HEK293 (cell line): ENCODE measurements around the gene CLCNKB.

ENCODE experiments used
- GFI1B ChIP-seq: fragments of 450-650 bp; formaldehyde crosslinking; IDR thresholded peaks from 2 replicates; pipeline ENCODE4 v1.5.1; 2016; ENCODE audit warnings: missing biosample characterization, missing genetic modification characterization
- SCRT1 ChIP-seq: fragments of 450-650 bp; formaldehyde crosslinking; IDR thresholded peaks from 2 replicates; pipeline ENCODE4 v1.5.1; 2016; ENCODE audit warnings: missing biosample characterization, missing genetic modification characterization, borderline replicate concordance
- SETDB1 ChIP-seq: IDR thresholded peaks from one replicate; pipeline ENCODE4 v1.6.1; 2017; ENCODE audit warnings: mild to moderate bottlenecking, low read length, moderate library complexity, mixed read lengths; ENCODE audit not compliant: insufficient read length
- SP7 ChIP-seq: fragments of 450-650 bp; formaldehyde crosslinking; IDR thresholded peaks from 2 replicates; pipeline ENCODE4 v1.5.1; 2016; ENCODE audit warnings: missing biosample characterization, missing genetic modification characterization
- WT1 ChIP-seq: fragments of 450-650 bp; formaldehyde crosslinking; IDR thresholded peaks from 2 replicates; pipeline ENCODE4 v1.5.1; 2016; ENCODE audit warnings: missing biosample characterization, missing genetic modification characterization
- ZBTB8A ChIP-seq: fragments of 450-650 bp; formaldehyde crosslinking; IDR thresholded peaks from 2 replicates; pipeline ENCODE4 v1.5.1; 2016; ENCODE audit warnings: missing biosample characterization, missing genetic modification characterization
- ZFP3 ChIP-seq: fragments of 450-650 bp; formaldehyde crosslinking; IDR thresholded peaks from 2 replicates; pipeline ENCODE4 v1.5.1; 2016; ENCODE audit warnings: low read depth, missing biosample characterization, missing genetic modification characterization
- ZFP41 ChIP-seq: fragments of 450-650 bp; formaldehyde crosslinking; IDR thresholded peaks from 2 replicates; pipeline ENCODE4 v1.5.1; 2016; ENCODE audit warnings: missing biosample characterization, missing genetic modification characterization, borderline replicate concordance
- ZFP69B ChIP-seq: fragments of 450-650 bp; formaldehyde crosslinking; IDR thresholded peaks from 2 replicates; pipeline ENCODE4 v1.5.1; 2016; ENCODE audit warnings: missing biosample characterization, missing genetic modification characterization
- ZNF140 ChIP-seq: fragments of 450-650 bp; formaldehyde crosslinking; IDR thresholded peaks from 2 replicates; pipeline ENCODE4 v1.5.1; 2016; ENCODE audit warnings: missing biosample characterization, missing genetic modification characterization
- ZNF175 ChIP-seq: fragments of 450-650 bp; formaldehyde crosslinking; IDR thresholded peaks from 2 replicates; pipeline ENCODE4 v1.5.1; 2016; ENCODE audit warnings: missing biosample characterization, missing genetic modification characterization
- ZNF26 ChIP-seq: fragments of 450-650 bp; formaldehyde crosslinking; IDR thresholded peaks from 2 replicates; pipeline ENCODE4 v1.5.1; 2016; ENCODE audit warnings: missing biosample characterization, missing genetic modification characterization
- ZNF416 ChIP-seq: fragments of 450-650 bp; formaldehyde crosslinking; IDR thresholded peaks from 2 replicates; pipeline ENCODE4 v1.5.1; 2016; ENCODE audit warnings: missing biosample characterization, missing genetic modification characterization
- ZNF501 ChIP-seq: fragments of 450-650 bp; formaldehyde crosslinking; IDR thresholded peaks from 2 replicates; pipeline ENCODE4 v1.5.1; 2016; ENCODE audit warnings: missing biosample characterization, missing genetic modification characterization
- ZNF510 ChIP-seq: fragments of 450-650 bp; formaldehyde crosslinking; IDR thresholded peaks from 2 replicates; pipeline ENCODE4 v1.5.1; 2018; ENCODE audit warnings: mild to moderate bottlenecking, missing genetic modification characterization, missing biosample characterization; ENCODE audit not compliant: insufficient replicate concordance
- ZNF518A ChIP-seq: fragments of 450-650 bp; formaldehyde crosslinking; conservative IDR thresholded peaks from 2 replicates; pipeline ENCODE4 v1.5.1; 2016; ENCODE audit warnings: low read depth, missing biosample characterization, missing genetic modification characterization
- ZNF561 ChIP-seq: fragments of 450-650 bp; IDR thresholded peaks from 2 replicates; pipeline ENCODE4 v1.5.1; 2018; ENCODE audit warnings: missing biosample characterization, missing genetic modification characterization, borderline replicate concordance
- ZNF600 ChIP-seq: fragments of 450-650 bp; formaldehyde crosslinking; IDR thresholded peaks from 2 replicates; pipeline ENCODE4 v1.5.1; 2016; ENCODE audit warnings: missing biosample characterization, missing genetic modification characterization
- ZNF621 ChIP-seq: fragments of 450-650 bp; formaldehyde crosslinking; IDR thresholded peaks from 2 replicates; pipeline ENCODE4 v1.5.1; 2017; ENCODE audit warnings: missing biosample characterization, missing genetic modification characterization
- ZNF658 ChIP-seq: fragments of 450-650 bp; formaldehyde crosslinking; IDR thresholded peaks from 2 replicates; pipeline ENCODE4; 2016; ENCODE audit warnings: missing biosample characterization, missing genetic modification characterization
- ZNF660 ChIP-seq: fragments of 450-650 bp; IDR thresholded peaks from 2 replicates; pipeline ENCODE4 v1.5.1; 2018; ENCODE audit warnings: missing biosample characterization, mild to moderate bottlenecking, missing genetic modification characterization
- ZNF677 ChIP-seq: fragments of 450-650 bp; IDR thresholded peaks from 2 replicates; pipeline ENCODE4 v1.5.0; 2018; ENCODE audit warnings: missing biosample characterization, mild to moderate bottlenecking, missing genetic modification characterization, moderate library complexity
- ZNF707 ChIP-seq: fragments of 450-650 bp; formaldehyde crosslinking; IDR thresholded peaks from 2 replicates; pipeline ENCODE4 v1.5.1; 2016; ENCODE audit warnings: missing biosample characterization, missing genetic modification characterization
- ZNF777 ChIP-seq: fragments of 450-650 bp; formaldehyde crosslinking; IDR thresholded peaks from 2 replicates; pipeline ENCODE4 v1.5.1; 2017; ENCODE audit warnings: missing biosample characterization, missing genetic modification characterization, borderline replicate concordance
- ZNF837 ChIP-seq: fragments of 450-650 bp; formaldehyde crosslinking; IDR thresholded peaks from 2 replicates; pipeline ENCODE4 v1.5.1; 2016; ENCODE audit warnings: missing biosample characterization, missing genetic modification characterization
- ZSCAN5A ChIP-seq: fragments of 450-650 bp; formaldehyde crosslinking; IDR thresholded peaks from 2 replicates; pipeline ENCODE4 v1.5.1; 2016; ENCODE audit warnings: missing biosample characterization, missing genetic modification characterization
- TF ChIP-seq, protein P1 (sequence below): fragments of 450-650 bp; formaldehyde crosslinking; IDR thresholded peaks from 2 replicates; pipeline ENCODE4 v1.5.1; 2016; ENCODE audit warnings: missing biosample characterization, missing genetic modification characterization
- TF ChIP-seq, protein P2 (sequence below): fragments of 450-650 bp; formaldehyde crosslinking; optimal IDR thresholded peaks from 2 replicates; pipeline ENCODE3; 2016; ENCODE audit warnings: missing biosample characterization, mild to moderate bottlenecking, missing genetic modification characterization
- TF ChIP-seq, protein P3 (sequence below): fragments of 450-650 bp; formaldehyde crosslinking; IDR thresholded peaks from 2 replicates; pipeline ENCODE4 v1.5.1; 2016; ENCODE audit warnings: missing biosample characterization, missing genetic modification characterization

The CLCNKB gene

GRCh38 chr1:16073490-16074119, 30.0 kb downstream of the CLCNKB start, which contains the start of gene FAM131C (continued):
- TF ChIP-seq, protein P1, sequence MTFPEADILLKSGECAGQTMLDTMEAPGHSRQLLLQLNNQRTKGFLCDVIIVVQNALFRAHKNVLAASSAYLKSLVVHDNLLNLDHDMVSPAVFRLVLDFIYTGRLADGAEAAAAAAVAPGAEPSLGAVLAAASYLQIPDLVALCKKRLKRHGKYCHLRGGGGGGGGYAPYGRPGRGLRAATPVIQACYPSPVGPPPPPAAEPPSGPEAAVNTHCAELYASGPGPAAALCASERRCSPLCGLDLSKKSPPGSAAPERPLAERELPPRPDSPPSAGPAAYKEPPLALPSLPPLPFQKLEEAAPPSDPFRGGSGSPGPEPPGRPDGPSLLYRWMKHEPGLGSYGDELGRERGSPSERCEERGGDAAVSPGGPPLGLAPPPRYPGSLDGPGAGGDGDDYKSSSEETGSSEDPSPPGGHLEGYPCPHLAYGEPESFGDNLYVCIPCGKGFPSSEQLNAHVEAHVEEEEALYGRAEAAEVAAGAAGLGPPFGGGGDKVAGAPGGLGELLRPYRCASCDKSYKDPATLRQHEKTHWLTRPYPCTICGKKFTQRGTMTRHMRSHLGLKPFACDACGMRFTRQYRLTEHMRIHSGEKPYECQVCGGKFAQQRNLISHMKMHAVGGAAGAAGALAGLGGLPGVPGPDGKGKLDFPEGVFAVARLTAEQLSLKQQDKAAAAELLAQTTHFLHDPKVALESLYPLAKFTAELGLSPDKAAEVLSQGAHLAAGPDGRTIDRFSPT (tag by site-specific recombination), result 0 out of 2 replicates have a peak, but pooled peaks have one; percentile 19
- TF ChIP-seq ZNF416 (tag by site-specific recombination), result no peak
- TF ChIP-seq ZFP41, result no peak
- TF ChIP-seq ZBTB8A (tag by site-specific recombination), result peak; percentile 87
- no peak for TF ChIP-seq ZNF26 (tag by site-specific recombination)
- no peak for TF ChIP-seq ZNF140 (tag by site-specific recombination)
- TF ChIP-seq WT1 (tag by site-specific recombination), result no peak
- no peak for TF ChIP-seq ZNF510 (tag by site-specific recombination)
- no peak for TF ChIP-seq ZNF600
- TF ChIP-seq ZNF660 (tag by site-specific recombination), result no peak
- 0 out of 2 replicates have a peak, but pooled peaks have one; percentile 5 for TF ChIP-seq ZNF677 (tag by site-specific recombination)
- TF ChIP-seq SP7 (tag by site-specific recombination), result no peak
- no peak for TF ChIP-seq ZFP69B
- TF ChIP-seq ZNF837 (tag by site-specific recombination), result no peak
- TF ChIP-seq ZNF621 (tag by site-specific recombination), result no peak
- 0 out of 2 replicates have a peak, but pooled peaks have one; percentile 35 for TF ChIP-seq ZNF561 (tag by site-specific recombination)
- TF ChIP-seq, protein P2, sequence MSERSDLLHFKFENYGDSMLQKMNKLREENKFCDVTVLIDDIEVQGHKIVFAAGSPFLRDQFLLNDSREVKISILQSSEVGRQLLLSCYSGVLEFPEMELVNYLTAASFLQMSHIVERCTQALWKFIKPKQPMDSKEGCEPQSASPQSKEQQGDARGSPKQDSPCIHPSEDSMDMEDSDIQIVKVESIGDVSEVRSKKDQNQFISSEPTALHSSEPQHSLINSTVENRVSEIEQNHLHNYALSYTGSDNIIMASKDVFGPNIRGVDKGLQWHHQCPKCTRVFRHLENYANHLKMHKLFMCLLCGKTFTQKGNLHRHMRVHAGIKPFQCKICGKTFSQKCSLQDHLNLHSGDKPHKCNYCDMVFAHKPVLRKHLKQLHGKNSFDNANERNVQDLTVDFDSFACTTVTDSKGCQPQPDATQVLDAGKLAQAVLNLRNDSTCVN, result peak; percentile 47
- TF ChIP-seq ZSCAN5A (tag by site-specific recombination), result no peak
- TF ChIP-seq ZNF518A, result no peak
- no peak for TF ChIP-seq ZNF658 (tag by site-specific recombination)
- TF ChIP-seq ZFP3 (tag by site-specific recombination), result no peak
- TF ChIP-seq, protein P3, sequence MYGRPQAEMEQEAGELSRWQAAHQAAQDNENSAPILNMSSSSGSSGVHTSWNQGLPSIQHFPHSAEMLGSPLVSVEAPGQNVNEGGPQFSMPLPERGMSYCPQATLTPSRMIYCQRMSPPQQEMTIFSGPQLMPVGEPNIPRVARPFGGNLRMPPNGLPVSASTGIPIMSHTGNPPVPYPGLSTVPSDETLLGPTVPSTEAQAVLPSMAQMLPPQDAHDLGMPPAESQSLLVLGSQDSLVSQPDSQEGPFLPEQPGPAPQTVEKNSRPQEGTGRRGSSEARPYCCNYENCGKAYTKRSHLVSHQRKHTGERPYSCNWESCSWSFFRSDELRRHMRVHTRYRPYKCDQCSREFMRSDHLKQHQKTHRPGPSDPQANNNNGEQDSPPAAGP (tag by site-specific recombination), result no peak
- no peak for TF ChIP-seq GFI1B (tag by site-specific recombination)
- no peak for TF ChIP-seq ZNF501 (tag by site-specific recombination)
- no peak for TF ChIP-seq ZNF707
- TF ChIP-seq SCRT1 (tag by site-specific recombination), result peak; percentile 60
- TF ChIP-seq SETDB1, result no peak
- TF ChIP-seq ZNF777, result no peak
- TF ChIP-seq ZNF175 (tag by site-specific recombination), result no peak
